ENCODE data around the gene NIPA2.

NIPA2 gene

DNA sequence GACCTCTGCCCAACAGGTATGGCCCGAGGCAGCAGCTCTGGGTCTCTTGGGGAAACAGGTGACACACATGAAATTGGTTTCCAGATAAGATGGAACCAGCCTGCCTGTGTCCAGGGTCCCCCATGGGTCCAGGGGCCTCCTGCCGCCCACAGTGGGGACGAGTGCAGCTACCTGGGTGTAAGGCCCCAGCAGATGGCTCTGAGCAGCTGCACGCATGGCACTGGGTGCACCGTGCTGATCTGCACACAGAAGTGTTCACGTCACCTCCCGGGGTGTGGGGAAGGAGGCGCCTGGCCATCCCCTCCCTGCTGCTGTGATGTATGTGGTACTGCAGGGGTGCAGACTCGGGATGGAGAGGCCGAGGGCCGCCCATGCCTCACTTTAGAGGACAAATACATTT lies 63.6 kb downstream of the NIPA2 start:
- no peak overlapping the region for H3K4me3 Mint-ChIP-seq
- no peaks in the 10 kb centered on the region for H3K9me3 Mint-ChIP-seq
- H3K27ac Mint-ChIP-seq: no peak overlapping the region
- H3K36me3 Mint-ChIP-seq: no peaks in the 10 kb centered on the region
- H3K4me1 Mint-ChIP-seq: no peaks in the 10 kb centered on the region
- H3K27me3 Mint-ChIP-seq: no peaks in the 10 kb centered on the region

DNA sequence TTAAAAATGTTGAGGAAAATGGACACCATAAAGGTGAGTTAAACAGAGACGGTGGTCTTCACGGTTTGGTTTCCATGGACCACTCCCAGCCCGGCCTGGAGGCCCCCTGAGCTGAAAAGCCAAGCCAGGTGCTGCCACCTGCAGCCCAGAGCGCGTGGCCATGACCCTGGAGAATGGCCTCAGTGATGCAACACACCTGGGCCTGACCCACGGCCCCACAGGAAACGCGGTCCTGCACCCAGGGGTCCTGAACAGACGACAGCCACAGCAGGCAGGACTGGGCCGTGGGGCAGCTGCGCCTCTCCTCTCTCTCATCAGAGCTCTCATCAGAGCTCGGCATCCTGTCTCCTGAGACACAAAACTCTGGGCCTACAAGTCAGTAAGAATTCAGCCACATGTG lies 64.1 kb downstream of the NIPA2 start:
- H3K4me1 Mint-ChIP-seq: no peaks in the 10 kb centered on the region
- H3K27ac Mint-ChIP-seq: no peak overlapping the region
- H3K36me3 Mint-ChIP-seq: no peaks in the 10 kb centered on the region
- H3K4me3 Mint-ChIP-seq: no peak overlapping the region
- H3K27me3 Mint-ChIP-seq: no peaks in the 10 kb centered on the region
- H3K9me3 Mint-ChIP-seq: no peaks in the 10 kb centered on the region

DNA sequence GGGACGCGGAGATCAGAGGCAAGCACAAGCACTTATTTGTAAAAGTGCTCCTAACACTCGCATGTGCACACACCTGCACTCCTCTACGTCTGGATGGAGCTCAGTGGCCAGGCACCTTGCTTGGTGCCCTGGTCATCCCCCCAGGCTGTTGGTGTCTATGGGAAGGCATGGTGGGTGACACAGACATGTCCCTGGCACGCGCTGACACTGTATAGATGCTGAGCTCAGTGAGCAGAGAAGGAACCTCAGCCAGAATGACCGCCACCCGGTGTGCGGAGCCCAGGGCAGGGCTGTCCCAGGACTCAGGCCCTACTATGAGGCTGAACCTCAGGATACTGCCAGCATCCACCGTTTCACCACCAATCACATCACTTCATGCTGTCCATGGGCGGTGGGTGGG lies 64.5 kb downstream of the NIPA2 start:
- Mint-ChIP-seq H3K4me3 (no peak overlapping the region), H3K27me3 (no peaks in the 10 kb centered on the region), H3K36me3 (peaks cover 1% of the 10 kb centered on the region), H3K9me3 (no peaks in the 10 kb centered on the region), H3K4me1 (no peaks in the 10 kb centered on the region), H3K27ac (no peak overlapping the region)

DNA sequence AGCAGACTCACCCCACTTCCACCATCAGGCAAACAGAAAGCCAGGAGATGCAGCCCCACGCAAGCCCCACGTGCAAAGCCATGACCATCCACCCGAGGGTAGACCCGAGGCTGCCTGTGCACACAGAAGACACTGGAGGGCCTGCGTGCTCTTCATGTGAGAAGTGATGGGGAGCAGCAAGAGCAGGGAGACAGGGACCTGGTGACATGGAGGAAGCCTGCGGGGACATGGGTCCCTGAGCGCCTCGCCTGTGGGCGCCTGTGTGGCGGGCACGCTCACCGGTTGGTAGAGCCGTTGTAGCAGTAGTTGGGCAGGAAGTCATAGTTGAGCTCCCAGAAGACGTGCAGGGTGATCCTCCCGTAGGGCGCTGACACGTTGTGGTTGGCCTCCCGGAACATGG lies 65.0 kb downstream of the NIPA2 start:
- no peak overlapping the region for H3K4me3 Mint-ChIP-seq
- peaks cover 1% of the 10 kb centered on the region for H3K36me3 Mint-ChIP-seq
- no peaks in the 10 kb centered on the region for H3K27me3 Mint-ChIP-seq
- H3K4me1 Mint-ChIP-seq: no peaks in the 10 kb centered on the region
- no peak overlapping the region for H3K27ac Mint-ChIP-seq
- H3K9me3 Mint-ChIP-seq: no peaks in the 10 kb centered on the region

DNA sequence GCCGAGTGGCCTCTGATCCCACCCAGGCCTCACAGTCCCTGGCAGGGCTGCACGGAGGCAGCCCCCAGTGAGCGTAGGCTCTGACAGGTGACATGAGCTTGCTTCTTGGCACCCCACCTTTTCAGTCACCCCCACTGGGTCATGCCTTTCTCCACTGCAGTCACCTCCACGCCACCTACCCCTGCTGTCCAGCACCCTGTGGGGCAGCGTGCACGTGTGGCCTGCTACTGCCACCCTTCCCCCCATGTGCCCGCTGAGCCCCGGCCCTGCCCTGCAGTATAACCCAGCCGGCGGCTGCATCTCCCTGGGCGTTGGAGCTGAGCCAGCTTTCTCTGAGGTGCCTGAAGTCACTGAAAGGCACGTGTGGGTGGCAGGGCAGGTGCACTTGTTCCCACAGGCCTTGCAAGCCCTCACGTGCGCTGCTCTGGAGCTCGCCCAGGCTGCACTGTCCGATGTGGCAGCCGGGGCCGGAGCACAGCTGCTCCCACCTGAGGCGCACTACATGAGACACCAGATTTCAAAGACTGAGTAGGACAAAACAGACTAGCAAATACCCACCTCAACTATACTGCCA lies 65.6 kb downstream of the NIPA2 start:
- no peak overlapping the region for H3K27ac Mint-ChIP-seq
- H3K4me1 Mint-ChIP-seq: no peaks in the 10 kb centered on the region
- H3K36me3 Mint-ChIP-seq: peaks cover 1% of the 10 kb centered on the region
- H3K27me3 Mint-ChIP-seq: no peaks in the 10 kb centered on the region
- no peaks in the 10 kb centered on the region for H3K9me3 Mint-ChIP-seq
- no peak overlapping the region for H3K4me3 Mint-ChIP-seq

DNA sequence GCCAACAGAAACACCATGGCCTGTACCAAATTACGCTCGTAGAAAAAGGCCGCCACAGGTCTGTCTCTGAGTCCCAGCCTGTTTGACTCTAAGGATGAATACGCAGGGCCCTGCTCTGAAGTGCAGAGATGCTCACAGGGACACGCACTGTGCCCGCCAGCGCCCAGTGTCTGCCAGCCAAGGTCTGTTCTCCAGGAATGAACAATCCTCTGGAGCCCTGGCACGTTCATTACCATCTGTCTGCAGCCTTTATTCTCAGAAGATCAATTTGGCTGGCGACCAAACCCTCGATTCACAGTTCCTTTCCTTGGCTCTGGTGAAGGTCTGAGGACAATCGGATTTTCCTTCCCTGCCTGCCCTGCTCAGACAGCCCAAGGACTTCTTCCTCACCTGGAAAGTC lies 66.3 kb downstream of the NIPA2 start:
- H3K36me3 Mint-ChIP-seq: peaks cover 1% of the 10 kb centered on the region
- H3K27me3 Mint-ChIP-seq: no peaks in the 10 kb centered on the region
- no peaks in the 10 kb centered on the region for H3K4me1 Mint-ChIP-seq
- H3K4me3 Mint-ChIP-seq: no peak overlapping the region
- H3K9me3 Mint-ChIP-seq: no peaks in the 10 kb centered on the region
- H3K27ac Mint-ChIP-seq: no peak overlapping the region

DNA sequence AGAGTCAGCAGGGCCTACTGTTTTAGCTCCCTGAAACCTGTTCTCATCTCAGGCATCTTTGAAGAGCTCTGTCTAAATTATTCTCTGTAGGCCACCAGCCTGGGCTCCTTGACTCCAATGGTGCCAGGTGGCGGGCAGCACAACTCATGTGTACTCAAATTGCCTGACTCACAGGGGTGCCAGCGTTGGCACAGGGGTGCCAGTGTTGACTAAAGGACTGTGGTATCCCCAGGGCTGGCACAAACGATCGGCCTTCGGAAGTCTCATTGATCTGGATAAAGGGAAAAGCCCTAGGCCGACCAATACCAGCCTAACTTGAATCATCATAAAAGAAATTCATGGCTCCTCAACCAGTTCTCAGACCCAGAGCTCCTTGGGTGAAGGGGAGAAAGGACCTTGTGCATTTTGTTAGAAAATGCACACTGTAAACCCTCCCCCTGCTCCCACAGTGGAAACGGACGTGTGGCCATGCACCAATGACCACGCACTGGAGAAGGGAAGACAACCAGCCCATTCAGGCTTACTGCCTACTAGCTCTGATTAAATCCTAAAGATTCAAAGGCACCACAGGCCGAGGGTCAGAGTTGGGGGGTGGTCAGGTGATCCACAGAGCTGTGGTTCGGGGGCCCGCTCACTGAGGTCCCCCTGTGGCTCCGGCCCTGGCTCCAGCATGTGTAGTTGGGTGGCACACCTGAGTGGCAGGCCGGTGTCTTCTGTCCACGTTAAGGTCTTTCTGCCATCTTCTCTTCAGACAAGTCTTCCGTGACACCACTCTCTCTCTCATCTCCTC lies 68.9 kb downstream of the NIPA2 start:
- Mint-ChIP-seq H3K27ac (no peak overlapping the region), H3K4me1 (no peaks in the 10 kb centered on the region), H3K9me3 (no peaks in the 10 kb centered on the region), H3K27me3 (no peaks in the 10 kb centered on the region), H3K4me3 (no peak overlapping the region), H3K36me3 (peaks cover 1% of the 10 kb centered on the region)

DNA sequence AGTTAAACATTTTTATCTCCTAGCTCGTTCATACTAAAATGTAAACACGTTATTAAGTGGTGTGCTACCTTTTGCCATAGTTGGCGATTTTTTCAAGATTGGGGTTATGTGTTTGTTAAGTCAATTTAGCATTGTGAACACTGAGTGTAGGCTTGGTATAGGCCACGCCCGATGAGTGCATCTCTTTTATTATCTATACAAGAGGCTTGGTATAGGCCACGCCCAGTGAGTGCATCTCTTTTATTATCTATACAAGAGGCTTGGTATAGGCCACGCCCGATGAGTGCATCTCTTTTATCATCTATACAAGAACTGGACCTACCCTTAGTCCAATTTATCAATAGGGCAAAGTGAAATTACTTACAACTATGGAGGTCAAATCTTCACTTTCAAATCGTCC lies 70.4 kb downstream of the NIPA2 start:
- Mint-ChIP-seq H3K9me3 (no peaks in the 10 kb centered on the region), H3K4me3 (no peak overlapping the region), H3K27ac (no peak overlapping the region), H3K27me3 (no peaks in the 10 kb centered on the region), H3K36me3 (peaks cover 1% of the 10 kb centered on the region), H3K4me1 (no peaks in the 10 kb centered on the region)

DNA sequence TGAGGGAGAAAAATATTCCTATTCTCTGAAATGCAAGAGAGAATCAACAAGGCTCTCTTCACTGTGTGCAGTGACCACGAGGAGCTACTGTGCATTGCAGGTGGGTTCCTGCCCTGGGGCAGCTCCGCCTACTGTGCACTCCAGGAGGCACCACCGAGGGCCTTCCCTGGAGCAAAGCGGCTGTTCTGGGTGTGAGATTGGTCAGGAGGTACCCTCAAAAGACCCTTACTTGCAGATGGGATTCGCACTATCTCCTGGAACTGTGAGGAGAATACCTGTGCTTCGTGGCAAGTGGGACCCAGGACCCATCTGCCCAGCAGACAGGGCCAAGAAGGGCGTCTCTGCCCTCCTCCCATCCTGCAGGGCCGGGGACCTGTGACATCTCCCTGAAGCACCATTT lies 72.8 kb downstream of the NIPA2 start:
- H3K4me3 Mint-ChIP-seq: no peak overlapping the region
- H3K9me3 Mint-ChIP-seq: no peaks in the 10 kb centered on the region
- no peak overlapping the region for H3K27ac Mint-ChIP-seq
- no peaks in the 10 kb centered on the region for H3K27me3 Mint-ChIP-seq
- H3K36me3 Mint-ChIP-seq: peaks cover 1% of the 10 kb centered on the region
- H3K4me1 Mint-ChIP-seq: no peaks in the 10 kb centered on the region

DNA sequence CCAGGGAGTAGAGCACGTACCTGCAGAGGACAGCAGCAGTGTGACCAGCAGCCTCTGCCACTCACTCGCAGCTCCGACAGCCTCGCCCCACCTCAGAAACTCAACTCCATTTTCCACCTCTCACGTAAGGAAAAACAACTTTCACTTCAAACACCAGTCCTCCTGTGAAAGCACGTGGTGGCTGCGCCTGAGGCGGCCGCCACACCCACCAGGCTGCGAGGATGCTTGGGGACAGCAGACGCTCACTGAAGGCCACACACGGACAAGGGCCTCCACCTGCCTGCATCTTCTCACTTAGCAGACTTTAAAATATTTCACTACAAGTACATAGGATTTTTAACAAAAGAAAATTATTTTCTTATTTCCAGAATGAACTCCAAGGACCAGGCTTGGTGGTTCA lies 73.8 kb downstream of the NIPA2 start:
- Mint-ChIP-seq H3K27me3 (no peaks in the 10 kb centered on the region), H3K4me3 (no peak overlapping the region), H3K27ac (no peak overlapping the region), H3K36me3 (peaks cover 1% of the 10 kb centered on the region), H3K4me1 (no peaks in the 10 kb centered on the region), H3K9me3 (no peaks in the 10 kb centered on the region)

DNA sequence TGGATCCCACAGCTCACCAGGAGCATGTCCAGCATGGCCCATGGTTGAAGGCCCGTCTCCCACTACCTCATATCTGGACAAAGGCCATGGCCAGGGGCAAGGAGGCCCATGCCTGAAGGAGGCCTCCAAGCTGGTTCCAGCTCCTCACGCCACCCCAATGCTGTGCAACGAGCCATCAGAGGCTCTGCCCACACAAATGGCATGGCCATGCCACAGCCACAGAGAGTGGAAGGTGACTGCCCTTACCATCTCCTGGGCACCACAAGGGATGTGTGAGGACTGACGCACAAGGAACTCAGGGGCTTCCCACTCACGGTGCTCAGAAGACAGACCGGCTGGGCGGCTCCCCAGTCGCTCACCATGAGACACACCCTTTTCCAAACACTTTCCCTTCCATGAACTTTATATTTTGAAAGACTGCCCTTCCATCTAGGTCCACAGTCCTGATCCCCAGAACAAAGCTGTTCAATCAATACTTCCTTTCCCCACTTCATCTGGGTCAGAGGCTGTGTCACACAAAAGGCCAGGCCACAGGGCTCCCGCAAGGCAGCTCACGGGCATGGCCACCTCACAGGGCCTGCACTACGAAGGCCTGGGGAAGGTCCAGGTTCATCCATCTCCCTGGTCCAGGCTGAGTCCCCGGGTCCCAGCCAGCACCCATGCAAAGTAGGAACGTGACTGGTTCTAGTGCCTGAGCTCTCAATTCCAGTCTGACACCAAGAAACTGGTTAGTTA lies 75.3 kb downstream of the NIPA2 start:
- no peaks in the 10 kb centered on the region for H3K9me3 Mint-ChIP-seq
- no peak overlapping the region for H3K4me3 Mint-ChIP-seq
- no peaks in the 10 kb centered on the region for H3K27me3 Mint-ChIP-seq
- no peaks in the 10 kb centered on the region for H3K36me3 Mint-ChIP-seq
- no peaks in the 10 kb centered on the region for H3K4me1 Mint-ChIP-seq
- H3K27ac Mint-ChIP-seq: no peak overlapping the region

DNA sequence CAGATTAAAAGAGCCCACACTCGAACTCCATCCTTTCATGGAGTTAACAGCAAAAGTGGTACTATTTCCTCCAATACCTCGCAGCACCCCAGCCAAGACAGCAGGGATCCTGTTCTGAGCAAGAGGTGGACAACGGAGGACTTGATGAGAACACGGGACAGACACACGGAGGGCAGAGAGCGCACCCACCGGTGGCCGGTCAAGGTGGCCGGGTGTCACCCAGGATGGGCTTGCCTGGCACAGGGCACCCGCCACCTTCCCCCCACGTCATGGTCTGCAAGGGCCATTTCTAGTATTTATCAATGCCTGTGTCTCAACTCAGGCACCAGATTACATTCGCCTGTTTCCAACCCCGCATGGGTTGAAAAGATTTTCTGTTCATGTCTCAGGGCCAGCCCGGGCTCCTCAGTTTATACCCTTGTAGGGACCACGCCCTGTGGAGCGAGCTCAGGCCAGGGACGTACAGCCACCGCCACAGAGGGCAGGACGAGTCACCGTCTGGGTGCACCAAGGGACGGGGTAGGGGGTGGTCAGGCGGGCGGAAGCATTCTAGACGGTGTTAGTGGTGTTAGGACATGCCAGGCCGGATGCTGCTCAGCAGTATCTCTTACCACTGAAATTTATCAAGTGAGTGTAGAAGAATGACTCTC lies 77.5 kb downstream of the NIPA2 start:
- no peak overlapping the region for H3K4me3 Mint-ChIP-seq
- no peak overlapping the region for H3K27ac Mint-ChIP-seq
- H3K27me3 Mint-ChIP-seq: no peaks in the 10 kb centered on the region
- H3K4me1 Mint-ChIP-seq: no peaks in the 10 kb centered on the region
- H3K36me3 Mint-ChIP-seq: no peaks in the 10 kb centered on the region
- H3K9me3 Mint-ChIP-seq: no peaks in the 10 kb centered on the region

DNA sequence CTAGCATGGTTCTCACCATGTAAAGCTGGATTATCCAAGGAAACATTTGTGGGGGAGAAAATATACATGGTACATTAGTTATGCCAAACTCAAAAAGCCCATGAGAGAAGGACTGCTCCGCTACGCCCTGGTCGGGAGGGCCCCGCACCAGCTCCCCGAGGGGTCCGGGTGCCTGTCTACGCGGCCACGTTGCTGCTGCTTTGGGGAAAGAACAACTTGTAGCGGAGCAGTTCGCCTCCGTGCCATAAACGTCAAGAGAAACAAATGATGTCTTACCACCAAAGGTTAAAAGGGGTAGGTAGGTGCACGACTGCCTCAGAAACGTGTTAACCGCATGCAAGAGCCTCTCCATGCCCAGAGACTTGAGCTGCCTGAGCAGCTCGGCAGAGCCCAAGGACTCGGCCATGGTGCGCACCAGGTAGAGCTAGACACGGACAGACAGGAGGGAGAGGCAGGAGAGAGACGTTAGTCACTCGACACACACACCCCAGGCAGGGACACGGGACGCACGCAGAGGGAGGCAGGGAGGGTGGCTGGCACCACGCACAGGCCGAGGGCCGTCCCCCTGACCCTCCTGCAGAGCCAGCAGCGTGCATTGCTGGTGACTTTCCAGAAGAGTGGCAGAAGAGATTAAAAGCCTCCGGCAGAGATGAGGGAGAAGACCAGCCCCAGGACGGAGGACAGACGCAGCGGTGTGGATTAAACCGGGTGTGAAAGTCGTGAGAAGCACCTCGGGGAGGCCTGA lies 78.3 kb downstream of the NIPA2 start:
- H3K27ac Mint-ChIP-seq: no peak overlapping the region
- H3K4me1 Mint-ChIP-seq: no peaks in the 10 kb centered on the region
- no peaks in the 10 kb centered on the region for H3K36me3 Mint-ChIP-seq
- H3K27me3 Mint-ChIP-seq: no peaks in the 10 kb centered on the region
- H3K9me3 Mint-ChIP-seq: no peaks in the 10 kb centered on the region
- no peak overlapping the region for H3K4me3 Mint-ChIP-seq

DNA sequence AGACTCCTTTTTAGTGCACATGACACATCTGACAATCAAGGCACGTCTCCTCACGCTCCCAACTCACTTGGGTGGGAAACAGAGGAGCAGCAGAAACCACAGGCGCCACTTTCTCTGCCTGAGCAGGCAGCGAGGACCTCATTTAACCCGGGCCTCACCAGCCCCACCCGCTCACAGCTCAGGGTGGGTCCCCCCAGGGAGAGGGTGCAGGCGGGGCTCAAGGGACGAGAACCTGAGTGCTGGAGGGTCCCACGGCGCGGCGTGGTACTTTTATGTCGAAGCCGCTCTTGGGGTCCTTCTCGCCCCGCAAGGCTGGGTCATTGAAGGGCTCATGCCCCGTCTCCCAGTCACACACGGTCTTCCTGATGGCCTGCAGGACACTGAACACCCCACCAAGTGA lies 79.1 kb downstream of the NIPA2 start:
- no peak overlapping the region for H3K27ac Mint-ChIP-seq
- no peaks in the 10 kb centered on the region for H3K9me3 Mint-ChIP-seq
- no peaks in the 10 kb centered on the region for H3K27me3 Mint-ChIP-seq
- no peaks in the 10 kb centered on the region for H3K4me1 Mint-ChIP-seq
- no peaks in the 10 kb centered on the region for H3K36me3 Mint-ChIP-seq
- H3K4me3 Mint-ChIP-seq: no peak overlapping the region
